Endothelial cell of umbilical vein (primary cell): ENCODE data around the gene RAP1GAP2. TPM values are rescaled to one million over a fixed set of nuclear protein-coding genes. Genes with fewer than 3 reads are reported as not detected.

Experiments used
- BruUV-seq: library from RNA; stranded (reverse); fragments of 400-500 nt; replicated peaks from 2 replicates; lab custom pipeline; 2021; lab: Mats Ljungman, UMichigan
- CTCF ChIA-PET: fragments of 300-600, 350-600 bp; sonication (Branson Sonifier 250); formaldehyde crosslinking; loops from one replicate; lab custom pipeline; 2021; ENCODE audit warnings: antibody characterized with exemption, inconsistent platforms; lab: Charles Lee
- POLR2A ChIA-PET: fragments of 300-600, 350-600 bp; sonication (Branson Sonifier 250); formaldehyde crosslinking; loops from one replicate; lab custom pipeline; 2021; ENCODE audit warnings: antibody characterized with exemption, inconsistent platforms; lab: Charles Lee
- DNase-seq: peaks from one replicate; pipeline ENCODE4 v3.0.0-alpha.2; 2011; ENCODE audit warnings: low read depth, low spot score
- FAIRE-seq: peaks from 2 replicates; lab custom pipeline; 2011; peaks lifted over from hg19 to GRCh38; lab: Jason Lieb, UNC
- H2AFZ ChIP-seq: 2 replicates; pipeline ENCODE4 v1.6.0; 2012; ENCODE audit warnings: low read depth, low read length, control low read depth, inconsistent platforms
- H3K27ac ChIP-seq: 2 replicates; pipeline ENCODE4 v1.5.1; 2011; ENCODE audit warnings: low read depth, mild to moderate bottlenecking, control low read depth, low read length, moderate library complexity; ENCODE audit not compliant: insufficient read depth
- H3K27me3 ChIP-seq, 2 experiments: 2 replicates each; pipeline versions ENCODE4 v1.6.0 to v1.6.1; 2011; ENCODE audit warnings: low read length in 2 of 2, mixed read lengths in 1 of 2; ENCODE audit not compliant: control insufficient read depth in 2 of 2, insufficient read depth in 2 of 2
- H3K36me3 ChIP-seq, 2 experiments: 2 replicates in 1 of 2; 3 replicates in 1 of 2; pipeline ENCODE4 v1.5.1; 2011; ENCODE audit warnings: low read length in 2 of 2, mild to moderate bottlenecking in 1 of 2, moderate library complexity in 1 of 2; ENCODE audit not compliant: control insufficient read depth in 2 of 2, insufficient read depth in 2 of 2; ENCODE audit errors: extremely low read depth in 1 of 2
- H3K4me1 ChIP-seq: 3 replicates; pipeline ENCODE4 v1.5.1; 2011; ENCODE audit warnings: mild to moderate bottlenecking, low read length; ENCODE audit not compliant: control insufficient read depth, insufficient read depth; ENCODE audit errors: extremely low read depth
- H3K4me2 ChIP-seq: 2 replicates; pipeline ENCODE4 v1.6.1; 2011; ENCODE audit warnings: low read length, control low read depth, mixed read lengths; ENCODE audit not compliant: insufficient read depth
- H3K4me3 ChIP-seq, 3 experiments: fragments of 200-600 bp in 1 of 3; sonication (generic), shearing (Covaris generic) in 1 of 3; replicated peaks in 1 of 3; 2 replicates each; pipeline ENCODE4 v1.5.1; 2011 to 2016; ENCODE audit warnings: control low read depth in 3 of 3, low read length in 3 of 3, mild to moderate bottlenecking in 2 of 3, inconsistent platforms in 1 of 3, low read depth in 1 of 3, moderate library complexity in 1 of 3; ENCODE audit not compliant: insufficient read depth in 1 of 3
- H3K79me2 ChIP-seq: 2 replicates; pipeline ENCODE4 v1.6.0; 2012; ENCODE audit warnings: low read length, inconsistent platforms; ENCODE audit not compliant: control insufficient read depth, insufficient read depth
- H3K9ac ChIP-seq: replicated peaks from 2 replicates; pipeline ENCODE3; 2011; ENCODE audit warnings: low read length, control low read depth; ENCODE audit not compliant: insufficient read depth; ENCODE audit errors: extremely low read depth
- H3K9me1 ChIP-seq: replicated peaks from 3 replicates; pipeline ENCODE4 v1.6.0; 2011; ENCODE audit warnings: mild to moderate bottlenecking, low read length; ENCODE audit not compliant: control insufficient read depth, insufficient read depth; ENCODE audit errors: extremely low read depth
- H3K9me3 ChIP-seq: replicated peaks from 2 replicates; pipeline ENCODE4 v1.5.1; 2012; ENCODE audit warnings: low read length, inconsistent platforms; ENCODE audit not compliant: control insufficient read depth, insufficient read depth
- H4K20me1 ChIP-seq: replicated peaks from 2 replicates; pipeline ENCODE3; 2011; ENCODE audit warnings: mild to moderate bottlenecking, low read length; ENCODE audit not compliant: control insufficient read depth, insufficient read depth; ENCODE audit errors: extremely low read depth
- CTCF ChIP-seq, 2 donors: IDR thresholded peaks; 1 replicate in 1 of 2; 2 replicates in 1 of 2; pipeline ENCODE4 v1.5.1; 2011; ENCODE audit warnings: low read length in 2 of 2, mild to moderate bottlenecking in 2 of 2, moderate library complexity in 2 of 2, control low read depth in 1 of 2, inconsistent platforms in 1 of 2, low read depth in 1 of 2; ENCODE audit not compliant: insufficient read depth in 1 of 2; ENCODE audit errors: extremely low read depth in 1 of 2
- EZH2 ChIP-seq: IDR thresholded peaks from 2 replicates; pipeline ENCODE4 v1.6.1; 2012; ENCODE audit warnings: borderline replicate concordance, low read depth, mild to moderate bottlenecking, moderate library complexity, low read length, inconsistent platforms; ENCODE audit not compliant: severe bottlenecking
- FOS ChIP-seq: IDR thresholded peaks from 2 replicates; pipeline ENCODE4 v1.6.1; 2011; ENCODE audit warnings: mild to moderate bottlenecking, low read length, moderate library complexity, borderline replicate concordance; ENCODE audit not compliant: insufficient read depth
- GATA2 ChIP-seq: IDR thresholded peaks from 2 replicates; pipeline ENCODE4 v1.7.0; 2011; ENCODE audit warnings: low read depth, mild to moderate bottlenecking, moderate library complexity, mixed read lengths, low read length; ENCODE audit not compliant: insufficient read length, insufficient read depth
- JUN ChIP-seq: IDR thresholded peaks from 2 replicates; pipeline ENCODE4 v1.6.1; 2011; ENCODE audit warnings: borderline replicate concordance, low read depth; ENCODE audit not compliant: insufficient read length, insufficient read depth
- MAX ChIP-seq: IDR thresholded peaks from 2 replicates; pipeline ENCODE4 v1.6.1; 2011; ENCODE audit not compliant: insufficient read depth, insufficient read length
- MYC ChIP-seq: IDR thresholded peaks from one replicate; pipeline ENCODE4 v1.6.1; 2011; ENCODE audit warnings: mild to moderate bottlenecking, low read depth, low read length
- POLR2A ChIP-seq: IDR thresholded peaks from 2 replicates; pipeline ENCODE4 v1.6.1; 2012; ENCODE audit warnings: low read depth, mild to moderate bottlenecking, control low read depth, low read length
- POLR2AphosphoS5 ChIP-seq: IDR thresholded peaks from 2 replicates; pipeline ENCODE4 v1.6.1; 2012; ENCODE audit warnings: low read depth, mild to moderate bottlenecking, control low read depth, low read length, moderate library complexity; ENCODE audit not compliant: insufficient read depth
- dilution Hi-C: fragments of 300-500 bp; cut with MboI; formaldehyde crosslinking; loops from one replicate; pipeline ENCODE4 v1.15.0; 2019; ENCODE audit warnings: low sequenced_read_pairs; ENCODE audit not compliant: extremely low pct_ligation_motif_present
- intact Hi-C: fragments of 100-400 bp; cut with micrococcal nuclease; formaldehyde crosslinking; loops from one replicate; pipeline ENCODE4 v1.10.0; 2022
- polyA plus RNA-seq, 4 experiments: library from polyadenylated mRNA; depleted of rRNA in 3 of 4; stranded (reverse) in 3 of 4; unstranded in 1 of 4; fragments of >200 nt; gene quantifications; 2 replicates each; pipeline versions ENCODE4 v1.2.1 to v1.2.3, GENCODE V29; 2011 to 2012; ENCODE audit warnings: missing spikeins in 1 of 4
- total RNA-seq: library from RNA; stranded (reverse); gene quantifications from 2 replicates; pipeline ENCODE4 v1.2.3, GENCODE V29; 2021

RAP1GAP2 gene
- total and polyA plus RNA-seq, 2 donors (not counting 3 experiments of a cell fraction or from before 2014, with no cell fraction given), result 1.4 to 3.6 TPM

GRCh38 chr17:2983255-2983654 is 187.0 kb downstream of the RAP1GAP2 start:
- intact Hi-C loops, result no loop called here
- Histone ChIP-seq H4K20me1 (no peaks in the 10 kb centered on the region), H3K4me1 (no peaks in the 10 kb centered on the region), H3K79me2 (no peaks in the 10 kb centered on the region), H3K9ac (no peak overlapping the region), H3K27me3 (peaks cover 0 to 2% of the 10 kb centered on the region in 2 experiments), H3K36me3 (no peaks in the 10 kb centered on the region), H2AFZ (no peak overlapping the region), H3K27ac (no peak overlapping the region), H3K4me3 (no peak overlapping the region), H3K9me3 (no peaks in the 10 kb centered on the region), H3K9me1 (no peaks in the 10 kb centered on the region), H3K4me2 (no peak overlapping the region)
- FAIRE-seq (no peak), DNase-seq (no peak)
- POLR2A ChIA-PET, result no interaction called here
- no TSS peak for BruUV-seq
- dilution Hi-C loops, result no loop called here
- CTCF ChIA-PET, result interaction anchor here (1.1 kb wide), 1 partner anchor 57 kb away, joined by 3 read pairs; no protein-coding TSS in a partner anchor
- no peak for TF ChIP-seq POLR2AphosphoS5
- TF ChIP-seq POLR2A, result no peak
- no peak for TF ChIP-seq MAX
- TF ChIP-seq CTCF (IDR thresholded peaks at IDR 0.05; ENCODE audit: extremely low read depth in 1 of 2, insufficient read depth in 1 of 2, low read depth in 1 of 2, low read length in 2 of 2), result no peak
- no peak for TF ChIP-seq EZH2
- no peak for TF ChIP-seq JUN
- no peak for TF ChIP-seq GATA2
- no peak for TF ChIP-seq MYC
- no peak for TF ChIP-seq FOS
